Astrocyte (in vitro differentiated cells and primary cell): ENCODE results near the gene RIN1. TPM values are rescaled to one million over a fixed set of nuclear protein-coding genes. Genes with fewer than 3 reads are reported as not detected.

Experiments
- DNase-seq: peaks from one replicate; pipeline ENCODE4 v3.0.0-alpha.2; 2010; ENCODE audit warnings: low read depth
- FAIRE-seq: peaks from 2 replicates; lab custom pipeline; 2011; peaks lifted over from hg19 to GRCh38; lab: Jason Lieb, UNC
- H2AFZ ChIP-seq: 2 replicates; pipeline ENCODE4 v1.6.0; 2012; ENCODE audit warnings: low read depth, low read length, inconsistent platforms
- H3K27ac ChIP-seq: 2 replicates; pipeline ENCODE4 v1.5.1; 2011; ENCODE audit warnings: low read depth, low read length, inconsistent platforms
- H3K27me3 ChIP-seq: 2 replicates; pipeline ENCODE4 v1.6.0; 2011; ENCODE audit warnings: low read length, inconsistent platforms; ENCODE audit not compliant: insufficient read depth
- H3K36me3 ChIP-seq: 2 replicates; pipeline ENCODE4 v1.5.1; 2011; ENCODE audit warnings: low read length, inconsistent platforms; ENCODE audit not compliant: insufficient read depth
- H3K4me1 ChIP-seq: 2 replicates; pipeline ENCODE4 v1.5.1; 2011; ENCODE audit warnings: low read length, inconsistent platforms; ENCODE audit not compliant: insufficient read depth
- H3K4me2 ChIP-seq: 2 replicates; pipeline ENCODE4 v1.6.0; 2012; ENCODE audit warnings: low read length, inconsistent platforms
- H3K4me3 ChIP-seq: 2 replicates; pipeline ENCODE4 v1.5.1; 2011; ENCODE audit warnings: low read depth, mild to moderate bottlenecking, low read length, inconsistent platforms; ENCODE audit not compliant: insufficient read depth
- H3K79me2 ChIP-seq: 2 replicates; pipeline ENCODE4 v1.6.0; 2012; ENCODE audit warnings: mild to moderate bottlenecking, low read length, inconsistent platforms; ENCODE audit not compliant: insufficient read depth
- H3K9ac ChIP-seq: 2 replicates; pipeline ENCODE4 v1.6.0; 2012; ENCODE audit warnings: mild to moderate bottlenecking, low read length, inconsistent platforms
- H3K9me3 ChIP-seq: 2 replicates; pipeline ENCODE4 v1.5.1; 2012; ENCODE audit warnings: low read depth, mild to moderate bottlenecking, low read length, inconsistent platforms; ENCODE audit not compliant: insufficient read depth
- H4K20me1 ChIP-seq: 2 replicates; pipeline ENCODE4 v1.6.0; 2012; ENCODE audit warnings: low read length, inconsistent platforms; ENCODE audit not compliant: insufficient read depth
- H3K27ac Mint-ChIP-seq: one replicate; pipeline ENCODE4 v1.8.0; 2021; ENCODE audit warnings: mild to moderate bottlenecking, mixed read lengths; ENCODE audit not compliant: unreplicated experiment
- H3K27me3 Mint-ChIP-seq: one replicate; pipeline ENCODE4 v1.8.0; 2021; ENCODE audit warnings: low read depth, mixed read lengths; ENCODE audit not compliant: unreplicated experiment
- H3K36me3 Mint-ChIP-seq: one replicate; pipeline ENCODE4 v1.8.0; 2021; ENCODE audit warnings: low read depth, mixed read lengths; ENCODE audit not compliant: unreplicated experiment
- H3K4me1 Mint-ChIP-seq: one replicate; pipeline ENCODE4 v1.8.0; 2021; ENCODE audit warnings: low read depth, mixed read lengths; ENCODE audit not compliant: unreplicated experiment
- H3K4me3 Mint-ChIP-seq: one replicate; pipeline ENCODE4 v1.8.0; 2021; ENCODE audit warnings: mild to moderate bottlenecking, moderate library complexity, mixed read lengths; ENCODE audit not compliant: unreplicated experiment
- H3K9me3 Mint-ChIP-seq: one replicate; pipeline ENCODE4 v1.8.0; 2021; ENCODE audit warnings: mild to moderate bottlenecking, mixed read lengths; ENCODE audit not compliant: unreplicated experiment
- EZH2 ChIP-seq: IDR thresholded peaks from 2 replicates; pipeline ENCODE4 v1.6.1; 2012; ENCODE audit warnings: mild to moderate bottlenecking, low read length, inconsistent platforms; ENCODE audit not compliant: insufficient read depth
- total RNA-seq: library from RNA; stranded (reverse); gene quantifications from 2 replicates; pipeline ENCODE4 v1.2.1, GENCODE V29; 2021
- TF ChIP-seq, protein P1 (sequence below): IDR thresholded peaks from 2 replicates; pipeline ENCODE4 v1.5.1; 2011; ENCODE audit warnings: low read depth, mild to moderate bottlenecking, inconsistent platforms, low read length, moderate library complexity; ENCODE audit not compliant: insufficient read depth

Gene RIN1
- total RNA-seq, 1 donor from 2014 or later: 12.0 TPM

DNA sequence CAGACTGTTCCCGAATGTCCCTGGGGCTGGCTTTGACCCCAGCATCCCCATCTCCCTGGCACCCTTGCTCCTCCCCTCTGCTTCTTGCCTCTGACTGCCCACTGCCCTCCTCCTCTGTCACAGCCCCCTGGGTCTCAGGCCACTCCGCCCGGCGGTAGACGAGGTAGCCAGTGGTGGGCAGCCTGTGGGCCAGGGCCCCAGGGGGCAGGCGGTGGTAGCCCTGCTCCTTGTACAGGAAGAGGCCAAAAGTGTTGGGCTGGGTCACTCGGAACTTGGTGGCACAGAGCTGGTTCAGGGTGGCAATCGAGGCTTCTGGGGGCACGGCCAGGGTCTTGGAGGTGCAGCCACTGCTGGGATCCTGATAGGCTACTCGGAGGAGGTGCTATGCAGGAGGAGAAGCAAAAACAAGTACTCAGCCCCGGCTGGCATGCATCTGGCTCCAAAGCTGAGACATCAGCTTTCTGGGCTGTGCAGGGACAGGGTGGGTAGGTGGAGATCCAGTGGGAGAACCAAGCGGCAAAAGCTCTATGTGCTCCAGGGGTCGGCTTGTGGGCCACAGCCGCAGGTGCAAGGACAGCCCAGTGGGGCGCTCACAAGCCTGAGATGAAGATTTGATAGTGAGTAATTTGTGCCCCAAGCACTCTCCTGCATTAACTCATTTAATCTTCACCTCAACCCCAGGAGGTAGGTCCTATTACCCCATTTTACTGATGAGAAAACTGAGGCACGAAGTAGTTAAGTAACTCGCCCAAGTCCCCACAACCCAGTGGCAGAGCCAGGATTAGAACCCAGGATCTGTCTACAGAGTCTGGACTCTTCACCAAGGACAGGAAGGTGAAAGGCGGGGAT lies 3.6 kb downstream of the RIN1 start:
- peaks cover 46% of the 10 kb centered on the region for H3K4me1 ChIP-seq
- Mint-ChIP-seq H3K4me3 (no peak overlapping the region), H3K27ac (peak overlapping the region; percentile 47), H3K27me3 (no peaks in the 10 kb centered on the region), H3K9me3 (peaks cover 2% of the 10 kb centered on the region), H3K36me3 (peaks cover 5% of the 10 kb centered on the region), H3K4me1 (peaks cover 29% of the 10 kb centered on the region)
- no peak overlapping the region for H3K4me2 ChIP-seq
- peaks cover 27% of the 10 kb centered on the region for H3K79me2 ChIP-seq
- H3K9me3 ChIP-seq: no peaks in the 10 kb centered on the region
- TF ChIP-seq EZH2: no peak
- TF ChIP-seq, protein P1, sequence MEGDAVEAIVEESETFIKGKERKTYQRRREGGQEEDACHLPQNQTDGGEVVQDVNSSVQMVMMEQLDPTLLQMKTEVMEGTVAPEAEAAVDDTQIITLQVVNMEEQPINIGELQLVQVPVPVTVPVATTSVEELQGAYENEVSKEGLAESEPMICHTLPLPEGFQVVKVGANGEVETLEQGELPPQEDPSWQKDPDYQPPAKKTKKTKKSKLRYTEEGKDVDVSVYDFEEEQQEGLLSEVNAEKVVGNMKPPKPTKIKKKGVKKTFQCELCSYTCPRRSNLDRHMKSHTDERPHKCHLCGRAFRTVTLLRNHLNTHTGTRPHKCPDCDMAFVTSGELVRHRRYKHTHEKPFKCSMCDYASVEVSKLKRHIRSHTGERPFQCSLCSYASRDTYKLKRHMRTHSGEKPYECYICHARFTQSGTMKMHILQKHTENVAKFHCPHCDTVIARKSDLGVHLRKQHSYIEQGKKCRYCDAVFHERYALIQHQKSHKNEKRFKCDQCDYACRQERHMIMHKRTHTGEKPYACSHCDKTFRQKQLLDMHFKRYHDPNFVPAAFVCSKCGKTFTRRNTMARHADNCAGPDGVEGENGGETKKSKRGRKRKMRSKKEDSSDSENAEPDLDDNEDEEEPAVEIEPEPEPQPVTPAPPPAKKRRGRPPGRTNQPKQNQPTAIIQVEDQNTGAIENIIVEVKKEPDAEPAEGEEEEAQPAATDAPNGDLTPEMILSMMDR: no peak
- H3K27ac ChIP-seq: no peak overlapping the region
- DNase-seq: no peak
- H3K27me3 ChIP-seq: no peaks in the 10 kb centered on the region
- H3K4me3 ChIP-seq: no peak overlapping the region
- no peak overlapping the region for H3K9ac ChIP-seq
- H2AFZ ChIP-seq: no peak overlapping the region
- no peak for FAIRE-seq
- H4K20me1 ChIP-seq: peaks cover 49% of the 10 kb centered on the region
- peaks cover 3% of the 10 kb centered on the region for H3K36me3 ChIP-seq

DNA sequence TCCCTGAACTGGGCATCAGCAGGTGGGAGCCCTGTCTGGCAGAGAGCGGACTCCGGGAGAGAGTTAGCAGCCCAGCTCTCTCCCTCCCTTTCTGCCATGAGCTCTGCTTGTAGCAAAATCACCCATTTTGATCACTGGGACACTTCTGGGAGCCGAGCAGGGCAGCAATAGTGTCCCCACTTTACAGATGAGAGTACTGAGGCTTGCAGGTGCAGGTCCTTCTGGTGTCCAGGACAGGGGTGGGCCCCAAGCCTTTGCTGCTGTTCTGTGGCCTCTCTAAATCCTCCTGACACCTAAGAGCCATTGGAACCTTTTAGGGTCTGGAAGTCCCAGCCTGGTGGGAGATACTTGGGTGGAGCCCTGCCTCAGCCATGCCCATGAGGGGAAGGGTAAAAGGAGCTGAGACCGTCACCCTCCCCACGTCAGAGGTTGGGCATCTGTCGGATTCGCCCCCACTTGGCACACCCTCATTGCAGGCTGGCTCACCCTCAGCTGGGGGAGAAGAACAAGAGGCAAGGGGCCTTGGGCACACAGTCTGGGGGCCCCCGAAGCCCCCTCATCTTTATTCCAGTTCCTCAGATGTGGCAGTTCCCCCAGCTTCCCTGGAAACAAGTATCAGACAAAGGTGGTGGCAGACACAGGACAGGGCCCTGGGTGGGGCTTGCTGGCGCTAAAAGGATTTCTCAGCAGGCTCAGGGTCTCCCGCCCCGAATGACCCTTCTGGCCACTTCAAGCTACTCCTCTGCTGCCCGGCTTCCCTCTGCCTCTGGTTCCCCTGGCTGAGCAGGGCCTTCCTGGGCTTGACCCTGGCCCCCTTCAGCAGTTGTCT lies 4.5 kb downstream of the RIN1 start:
- no peak for TF ChIP-seq EZH2
- TF ChIP-seq, protein P1: no peak
- H3K4me1 ChIP-seq: peaks cover 46% of the 10 kb centered on the region
- H3K9ac ChIP-seq: no peak overlapping the region

More for the DNA sequence above, 4.5 kb downstream of the RIN1 start:
- Histone ChIP-seq H3K27me3 (no peaks in the 10 kb centered on the region), H3K9me3 (no peaks in the 10 kb centered on the region), H2AFZ (no peak overlapping the region), H3K36me3 (peaks cover 3% of the 10 kb centered on the region), H3K27ac (no peak overlapping the region), H4K20me1 (peaks cover 43% of the 10 kb centered on the region), H3K79me2 (peaks cover 27% of the 10 kb centered on the region), H3K4me3 (no peak overlapping the region), H3K4me2 (no peak overlapping the region)
- peaks cover 26% of the 10 kb centered on the region for H3K4me1 Mint-ChIP-seq
- DNase-seq (no peak), FAIRE-seq (no peak)
- H3K9me3 Mint-ChIP-seq: peaks cover 2% of the 10 kb centered on the region
- peaks cover 5% of the 10 kb centered on the region for H3K36me3 Mint-ChIP-seq
- H3K27me3 Mint-ChIP-seq: no peaks in the 10 kb centered on the region
- no peak overlapping the region for H3K27ac Mint-ChIP-seq
- no peak overlapping the region for H3K4me3 Mint-ChIP-seq
